ENCODE data around the gene STK10.

GRCh38 chr5:172223901-172224873, 36.2 kb upstream of the STK10 start:
- TF ChIP-seq POLR2A (IDR thresholded peaks at IDR 0.05) (no peak), CTCF (IDR thresholded peaks at IDR 0.05) (no peak), POLR2AphosphoS5 (IDR thresholded peaks at IDR 0.05) (no peak)

Measured in breast epithelium (tissue), 3 donors.